AG09309 (cell line): Measurements from ENCODE around the gene SNUPN.
"Not testable (repeated sequence)": the region's sequence is repeated elsewhere in the genome, so short reads cannot be mapped to it uniquely, and the experiment has no call there.

Experiments used
- DNase-seq: peaks from one replicate; pipeline ENCODE4 v3.0.0-alpha.2; 2010; ENCODE audit warnings: low read depth
- H3K4me3 ChIP-seq: 2 replicates; pipeline ENCODE4 v1.5.1; 2011; ENCODE audit warnings: mild to moderate bottlenecking, low read depth, low read length, moderate library complexity; ENCODE audit not compliant: control insufficient read depth
- TF ChIP-seq, protein P1 (sequence below): IDR thresholded peaks from 2 replicates; pipeline ENCODE4 v1.5.1; 2011; ENCODE audit warnings: mild to moderate bottlenecking, low read depth, low read length, inconsistent platforms; ENCODE audit not compliant: insufficient read depth, control insufficient read depth; ENCODE audit errors: missing control alignments

Gene SNUPN

DNA sequence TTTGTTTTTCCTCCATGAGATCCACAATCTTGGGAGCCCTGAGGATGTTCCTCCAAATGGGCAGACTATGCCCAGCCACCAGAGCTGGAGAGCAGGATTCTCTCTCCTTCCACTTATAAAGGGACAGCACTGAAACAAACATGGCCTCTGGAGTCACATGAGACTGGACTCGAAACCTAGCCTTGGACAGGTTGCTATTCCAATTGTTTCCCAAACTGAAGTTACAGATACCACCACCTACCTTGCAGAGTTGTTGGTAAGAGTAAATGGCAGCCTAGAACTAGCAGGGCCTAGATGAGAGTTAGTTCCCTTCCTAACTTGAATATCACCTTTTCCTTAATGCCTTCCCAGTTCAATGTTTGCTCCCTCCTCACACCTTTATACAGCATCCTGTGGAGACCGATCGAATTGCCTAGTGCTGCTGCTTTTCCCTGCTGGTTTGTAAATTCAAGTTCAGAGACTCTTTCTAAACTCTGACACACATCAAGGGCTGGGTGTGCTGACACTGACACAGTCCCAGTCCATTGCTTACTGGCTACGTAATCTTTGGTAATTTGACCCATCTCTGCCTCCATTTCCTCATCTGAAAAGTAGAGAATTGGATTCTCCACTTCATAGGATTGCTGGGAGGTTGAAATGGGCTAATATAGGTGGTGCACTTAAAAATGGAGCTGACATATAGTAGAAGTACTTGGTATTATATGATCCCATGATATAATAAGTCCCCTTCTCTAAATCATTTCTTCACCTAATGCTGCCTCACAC, 11.9 kb upstream of the SNUPN start:
- no peak overlapping the region; the same call in 1 of the 2 replicates for H3K4me3 ChIP-seq
- no peak for DNase-seq
- TF ChIP-seq, protein P1, sequence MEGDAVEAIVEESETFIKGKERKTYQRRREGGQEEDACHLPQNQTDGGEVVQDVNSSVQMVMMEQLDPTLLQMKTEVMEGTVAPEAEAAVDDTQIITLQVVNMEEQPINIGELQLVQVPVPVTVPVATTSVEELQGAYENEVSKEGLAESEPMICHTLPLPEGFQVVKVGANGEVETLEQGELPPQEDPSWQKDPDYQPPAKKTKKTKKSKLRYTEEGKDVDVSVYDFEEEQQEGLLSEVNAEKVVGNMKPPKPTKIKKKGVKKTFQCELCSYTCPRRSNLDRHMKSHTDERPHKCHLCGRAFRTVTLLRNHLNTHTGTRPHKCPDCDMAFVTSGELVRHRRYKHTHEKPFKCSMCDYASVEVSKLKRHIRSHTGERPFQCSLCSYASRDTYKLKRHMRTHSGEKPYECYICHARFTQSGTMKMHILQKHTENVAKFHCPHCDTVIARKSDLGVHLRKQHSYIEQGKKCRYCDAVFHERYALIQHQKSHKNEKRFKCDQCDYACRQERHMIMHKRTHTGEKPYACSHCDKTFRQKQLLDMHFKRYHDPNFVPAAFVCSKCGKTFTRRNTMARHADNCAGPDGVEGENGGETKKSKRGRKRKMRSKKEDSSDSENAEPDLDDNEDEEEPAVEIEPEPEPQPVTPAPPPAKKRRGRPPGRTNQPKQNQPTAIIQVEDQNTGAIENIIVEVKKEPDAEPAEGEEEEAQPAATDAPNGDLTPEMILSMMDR, result no peak

- no peak overlapping the region for H3K4me3 ChIP-seq
- no peak for DNase-seq
- TF ChIP-seq, protein P1, result no peak
Measured at GRCh38 chr15:75636026-75636425, 10.5 kb upstream of the SNUPN start.

DNA sequence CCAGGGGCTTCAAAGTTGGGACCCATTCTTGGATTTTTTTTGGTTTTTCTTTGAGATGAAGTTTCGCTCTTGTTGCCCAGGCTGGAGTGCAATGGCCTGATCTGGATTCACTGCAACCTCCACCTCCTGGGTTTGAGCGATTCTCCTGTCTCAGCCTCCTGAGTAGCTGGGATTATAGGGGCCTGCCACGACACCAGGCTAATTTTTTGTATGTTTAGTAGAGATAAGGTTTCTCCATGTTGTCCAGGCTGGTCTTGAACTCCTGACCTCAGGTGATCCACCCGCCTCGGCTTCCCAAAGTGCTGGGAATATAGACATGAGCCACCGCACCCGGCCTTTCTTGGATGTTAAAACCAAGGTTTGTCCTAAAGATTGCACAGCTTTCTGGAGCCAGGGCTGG, 8.4 kb upstream of the SNUPN start:
- not testable (repeated sequence) for DNase-seq, H3K4me3 ChIP-seq

- TF ChIP-seq, protein P1, result no peak
- no peak for DNase-seq
- no peak overlapping the region for H3K4me3 ChIP-seq
Measured at GRCh38 chr15:75631935-75632334, 6.4 kb upstream of the SNUPN start.

GRCh38 chr15:75622505-75622904, 3.0 kb downstream of the SNUPN start:
- no peak overlapping the region for H3K4me3 ChIP-seq
- TF ChIP-seq, protein P1, result no peak
- DNase-seq, result no peak

DNA sequence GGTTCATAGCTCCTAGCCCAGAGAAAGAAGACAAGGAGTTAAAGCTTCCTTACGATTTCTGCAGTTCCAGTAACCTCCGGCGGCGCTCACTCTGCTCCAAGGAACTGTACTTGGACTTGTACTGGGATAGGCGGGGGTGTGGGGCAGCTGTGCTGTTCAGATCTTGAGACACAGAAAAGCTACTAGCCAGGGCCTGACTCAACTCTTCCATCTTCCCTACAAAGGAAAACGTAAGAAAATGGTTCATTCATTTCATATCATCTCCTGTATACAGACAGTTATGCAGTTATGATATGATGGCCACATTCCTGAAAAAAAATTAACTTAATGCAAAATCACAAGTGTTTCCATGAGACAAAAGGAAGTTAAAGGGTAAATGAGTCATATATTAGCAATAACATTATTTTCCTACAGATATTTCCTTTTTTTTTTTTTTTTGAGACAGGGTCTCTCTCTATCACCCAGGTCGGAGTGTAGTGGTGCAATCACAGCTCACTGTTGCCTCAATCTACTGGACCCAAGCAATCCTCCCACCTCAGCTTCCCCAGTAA, 4.6 kb downstream of the SNUPN start:
- peak; percentile 89 for DNase-seq
- H3K4me3 ChIP-seq, result no peak overlapping the region
- TF ChIP-seq, protein P1, result peak; percentile 35

DNA sequence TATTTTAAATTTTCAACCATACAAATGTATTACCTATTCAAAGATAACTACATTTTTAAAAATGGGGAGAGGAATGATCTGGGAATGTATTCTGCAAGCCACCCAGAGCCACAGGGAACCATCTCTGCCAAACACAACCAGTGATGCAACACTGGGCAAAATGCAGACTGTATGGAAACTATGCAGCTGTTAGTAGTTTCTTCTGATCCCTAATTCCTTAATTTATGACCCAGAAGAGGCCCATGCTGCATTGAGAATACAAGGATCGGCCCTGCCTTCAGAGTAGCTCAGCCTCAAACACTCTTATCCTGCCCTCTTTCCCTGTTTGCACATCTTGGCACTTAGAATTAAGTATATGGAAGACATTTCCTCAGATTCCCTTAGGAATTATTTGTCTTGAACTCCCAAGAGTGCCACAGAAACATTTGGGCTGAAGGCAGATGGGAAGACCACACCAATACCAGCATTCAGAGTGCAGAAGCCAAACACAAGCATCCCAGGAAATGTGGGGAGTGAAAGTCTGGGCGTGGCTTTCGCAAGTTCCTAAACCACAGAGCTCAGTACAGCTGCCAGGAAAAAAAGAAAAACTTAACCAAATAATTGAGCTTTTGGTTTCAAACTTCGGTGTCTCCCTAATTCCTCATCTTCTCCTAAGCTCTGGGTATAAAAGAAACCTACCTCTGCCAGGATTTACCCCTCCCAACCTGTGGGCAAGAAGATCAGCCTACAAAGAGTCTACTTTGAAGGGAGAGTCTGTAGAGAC, 5.3 kb downstream of the SNUPN start:
- TF ChIP-seq, protein P1, result no peak
- no peak overlapping the region for H3K4me3 ChIP-seq
- no peak for DNase-seq
